ENCODE measurements around the gene COX4I1.

DNA sequence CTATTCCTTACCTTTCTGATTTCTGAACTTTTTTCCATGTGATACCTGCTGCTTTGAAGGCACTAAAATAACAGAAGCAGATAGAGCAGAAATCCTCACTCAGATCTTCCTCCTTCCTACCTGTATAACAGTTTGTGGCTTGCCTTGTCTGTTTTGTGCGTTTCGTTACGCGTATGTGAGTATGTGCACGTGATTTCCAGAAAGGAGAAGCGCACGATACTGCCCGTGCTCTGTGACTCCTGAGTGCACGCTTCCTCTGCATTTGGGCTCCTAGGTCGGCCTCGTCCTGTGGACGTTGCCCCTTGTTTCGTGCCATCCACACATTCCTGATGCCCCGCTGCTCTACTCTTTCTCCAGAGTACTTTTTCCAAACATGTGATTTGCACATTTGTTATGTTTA is 4.1 kb downstream of the COX4I1 start:
- TF ChIP-seq, protein P1, sequence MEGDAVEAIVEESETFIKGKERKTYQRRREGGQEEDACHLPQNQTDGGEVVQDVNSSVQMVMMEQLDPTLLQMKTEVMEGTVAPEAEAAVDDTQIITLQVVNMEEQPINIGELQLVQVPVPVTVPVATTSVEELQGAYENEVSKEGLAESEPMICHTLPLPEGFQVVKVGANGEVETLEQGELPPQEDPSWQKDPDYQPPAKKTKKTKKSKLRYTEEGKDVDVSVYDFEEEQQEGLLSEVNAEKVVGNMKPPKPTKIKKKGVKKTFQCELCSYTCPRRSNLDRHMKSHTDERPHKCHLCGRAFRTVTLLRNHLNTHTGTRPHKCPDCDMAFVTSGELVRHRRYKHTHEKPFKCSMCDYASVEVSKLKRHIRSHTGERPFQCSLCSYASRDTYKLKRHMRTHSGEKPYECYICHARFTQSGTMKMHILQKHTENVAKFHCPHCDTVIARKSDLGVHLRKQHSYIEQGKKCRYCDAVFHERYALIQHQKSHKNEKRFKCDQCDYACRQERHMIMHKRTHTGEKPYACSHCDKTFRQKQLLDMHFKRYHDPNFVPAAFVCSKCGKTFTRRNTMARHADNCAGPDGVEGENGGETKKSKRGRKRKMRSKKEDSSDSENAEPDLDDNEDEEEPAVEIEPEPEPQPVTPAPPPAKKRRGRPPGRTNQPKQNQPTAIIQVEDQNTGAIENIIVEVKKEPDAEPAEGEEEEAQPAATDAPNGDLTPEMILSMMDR (IDR thresholded peaks at IDR 0.05; ENCODE audit: insufficient read depth, low read depth, low read length): no peak
- TF ChIP-seq EZH2 (IDR thresholded peaks at IDR 0.05; ENCODE audit: insufficient read depth, low read length): no peak

Measured in astrocyte (in vitro differentiated cells and primary cell).